Karpas-422 (cell line): ENCODE measurements around the gene ANKS1A. TPM values are rescaled to one million over a fixed set of nuclear protein-coding genes. Genes with fewer than 3 reads are reported as not detected.
A peak's percentile ranks its signal among the peaks of the same experiment; 100 is the strongest.

Experiments
- DNase-seq: peaks from one replicate; pipeline ENCODE4 v3.0.0-alpha.2; 2015
- H2AFZ ChIP-seq: fragments of 200-600 bp; sonication (generic); 2 replicates; pipeline ENCODE4 v1.6.1; 2014; ENCODE audit warnings: antibody characterized with exemption, low read length, mixed read lengths
- H3K27ac ChIP-seq: fragments of 200-600 bp; sonication (generic); 2 replicates; pipeline ENCODE4 v1.5.1; 2014; ENCODE audit warnings: mild to moderate bottlenecking, low read length, moderate library complexity
- H3K27me3 ChIP-seq: fragments of 200-600 bp; sonication (generic); 2 replicates; pipeline ENCODE4 v1.6.1; 2014; ENCODE audit warnings: low read length, mixed read lengths
- H3K36me3 ChIP-seq: fragments of 200-600 bp; sonication (generic); 2 replicates; pipeline ENCODE4 v1.6.1; 2014; ENCODE audit warnings: low read length, mixed read lengths; ENCODE audit not compliant: insufficient read depth
- H3K4me1 ChIP-seq: fragments of 200-600 bp; sonication (generic); 2 replicates; pipeline ENCODE4 v1.6.1; 2014; ENCODE audit warnings: mild to moderate bottlenecking, low read length, mixed read lengths
- H3K4me2 ChIP-seq: fragments of 200-600 bp; sonication (generic); 2 replicates; pipeline ENCODE4 v1.6.1; 2014; ENCODE audit warnings: low read length, low read depth, mild to moderate bottlenecking; ENCODE audit not compliant: poor library complexity, severe bottlenecking
- H3K4me3 ChIP-seq: fragments of 200-600 bp; sonication (generic); 2 replicates; pipeline ENCODE4 v1.5.1; 2014; ENCODE audit warnings: mild to moderate bottlenecking, antibody characterized with exemption, low read length, mixed read lengths
- H3K79me2 ChIP-seq: fragments of 200-600 bp; sonication (generic); 2 replicates; pipeline ENCODE4 v1.6.1; 2014; ENCODE audit warnings: mild to moderate bottlenecking, low read length, mixed read lengths
- H3K9ac ChIP-seq: fragments of 200-600 bp; sonication (generic); 2 replicates; pipeline ENCODE4 v1.6.0; 2014; ENCODE audit warnings: low read length
- H3K9me2 ChIP-seq: fragments of 200-600 bp; sonication (generic), shearing (Covaris generic); replicated peaks from 2 replicates; pipeline ENCODE4 v1.6.0; 2014; ENCODE audit warnings: mild to moderate bottlenecking, low read length, moderate library complexity; ENCODE audit not compliant: insufficient read depth
- H3K9me3 ChIP-seq: fragments of 300-700, 200-600 bp; sonication (generic); 2 replicates; pipeline ENCODE4 v1.6.1; 2014; ENCODE audit warnings: low read length, mixed read lengths
- H4K20me1 ChIP-seq: fragments of 200-600 bp; sonication (generic); 2 replicates; pipeline ENCODE4 v1.6.1; 2014; ENCODE audit warnings: mild to moderate bottlenecking, antibody characterized with exemption, low read length, low read depth; ENCODE audit not compliant: insufficient read depth
- total RNA-seq: library from RNA; depleted of rRNA; stranded (reverse); fragments of >200 nt; shearing (Covaris generic); gene quantifications from 2 replicates; pipeline ENCODE4 v1.2.3, GENCODE V29; 2014; ENCODE audit warnings: low replicate concordance

Gene ANKS1A
- total RNA-seq, 1 experiment from 2014 or later, result 7.0 TPM

DNA sequence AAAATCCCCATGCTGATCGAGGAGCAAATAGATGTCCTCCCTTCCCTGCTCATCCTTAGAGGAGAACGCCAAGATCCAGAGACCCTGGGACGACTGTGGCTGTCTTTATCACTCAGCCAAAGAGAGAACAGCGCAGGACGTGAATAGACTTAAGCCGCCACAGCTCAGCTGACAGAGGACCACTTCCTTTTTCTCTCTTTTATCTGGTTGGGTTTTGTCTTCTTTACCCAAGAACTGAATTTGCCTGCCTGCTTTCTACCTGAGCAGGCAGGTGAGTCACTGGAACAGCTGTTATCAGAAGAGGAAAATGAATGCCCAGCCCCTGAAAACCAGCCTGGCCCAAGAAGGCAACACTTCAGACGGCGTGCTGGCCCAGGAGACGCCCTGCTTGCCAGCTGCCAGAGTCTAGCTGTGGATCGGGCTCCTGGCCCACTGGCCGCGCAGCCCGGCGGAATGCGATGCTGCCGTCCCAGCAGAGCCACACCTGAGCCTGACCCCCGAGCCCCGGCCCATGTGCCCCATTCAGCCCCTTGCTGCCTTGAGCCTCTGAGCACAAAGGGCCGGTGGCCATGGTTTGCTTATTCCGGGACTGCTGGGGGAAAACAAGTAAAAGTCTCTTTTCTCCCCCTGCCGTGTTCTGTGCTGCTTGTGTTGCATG, 169.9 kb downstream of the ANKS1A start:
- no peak overlapping the region for H3K9ac ChIP-seq
- no peaks in the 10 kb centered on the region for H3K36me3 ChIP-seq
- no peak overlapping the region for H3K4me3 ChIP-seq
- H3K27me3 ChIP-seq, result no peaks in the 10 kb centered on the region
- no peaks in the 10 kb centered on the region for H3K79me2 ChIP-seq
- peak; percentile 67 for DNase-seq
- H2AFZ ChIP-seq, result no peak overlapping the region
- no peaks in the 10 kb centered on the region for H4K20me1 ChIP-seq
- no peak overlapping the region for H3K27ac ChIP-seq
- H3K9me2 ChIP-seq, result no peaks in the 10 kb centered on the region
- no peaks in the 10 kb centered on the region for H3K9me3 ChIP-seq
- peak overlapping the region; percentile 2 for H3K4me2 ChIP-seq
- peaks cover 11% of the 10 kb centered on the region for H3K4me1 ChIP-seq

DNA sequence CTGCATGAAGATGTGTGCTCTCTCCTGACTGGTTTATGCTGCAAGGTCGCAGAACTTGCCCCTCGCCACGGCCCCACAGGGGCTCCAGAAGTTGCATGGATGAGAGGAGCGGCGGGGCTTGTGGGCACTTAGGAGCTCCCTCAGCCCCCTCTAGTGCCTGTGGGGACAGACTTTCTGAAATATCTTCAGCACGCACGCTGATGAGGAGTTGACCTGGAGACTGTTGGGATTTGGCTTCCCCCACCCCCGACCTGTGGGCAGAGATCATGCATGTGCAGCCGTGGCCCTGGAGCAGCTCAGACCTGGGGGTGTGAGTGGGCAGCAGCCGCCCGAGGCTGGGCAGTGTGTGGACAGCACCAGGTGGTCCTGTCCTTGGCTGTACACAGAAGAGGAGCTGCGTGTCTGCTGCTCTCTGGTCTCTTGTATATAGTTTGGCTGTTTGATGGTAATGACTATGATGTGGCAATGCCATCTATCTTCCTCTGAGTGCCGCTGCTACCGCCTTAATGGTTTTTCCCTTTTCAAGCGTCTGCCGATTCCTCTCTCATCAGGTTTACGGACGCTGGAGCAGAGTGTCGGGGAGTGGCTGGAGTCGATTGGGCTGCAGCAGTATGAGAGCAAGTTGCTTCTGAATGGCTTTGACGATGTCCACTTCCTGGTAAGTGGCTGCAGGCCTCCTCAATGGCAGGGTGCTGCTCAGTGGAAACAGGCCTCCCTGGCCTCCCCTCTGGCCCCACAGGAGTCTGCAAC, 170.7 kb downstream of the ANKS1A start:
- Histone ChIP-seq H3K27ac (no peak overlapping the region), H2AFZ (no peak overlapping the region), H3K36me3 (no peaks in the 10 kb centered on the region), H3K4me2 (no peak overlapping the region), H3K4me3 (no peak overlapping the region), H3K9me2 (no peaks in the 10 kb centered on the region), H3K4me1 (peaks cover 11% of the 10 kb centered on the region), H4K20me1 (no peaks in the 10 kb centered on the region), H3K9me3 (no peaks in the 10 kb centered on the region), H3K9ac (no peak overlapping the region), H3K27me3 (no peaks in the 10 kb centered on the region), H3K79me2 (no peaks in the 10 kb centered on the region)
- no peak for DNase-seq

DNA sequence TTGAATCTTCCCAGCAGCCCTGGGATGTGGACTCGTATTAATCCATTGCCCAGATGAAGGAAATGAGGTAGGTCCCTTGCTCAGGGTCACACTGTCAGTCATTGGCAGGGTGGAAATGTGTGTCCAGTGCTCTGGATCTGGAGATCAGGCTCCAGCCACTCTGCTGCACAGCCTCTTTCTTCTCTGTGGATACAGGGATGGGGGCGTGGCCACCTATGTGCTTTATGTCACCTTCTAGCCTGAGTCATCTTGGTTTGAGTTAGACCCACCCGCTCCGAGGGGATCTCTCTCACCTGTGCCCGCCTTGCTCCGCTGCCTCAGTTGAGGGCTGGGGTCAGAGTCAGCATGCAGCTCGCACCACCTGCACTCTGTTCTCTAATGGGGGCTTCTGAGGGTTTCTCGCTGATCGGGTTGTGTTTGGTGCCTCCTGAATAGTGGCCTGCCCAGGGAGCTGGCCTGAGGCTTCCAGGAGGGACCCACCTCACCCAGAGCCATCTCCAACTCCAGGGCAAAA, 172.1 kb downstream of the ANKS1A start:
- no peak overlapping the region for H3K9ac ChIP-seq
- H3K9me3 ChIP-seq, result no peaks in the 10 kb centered on the region
- no peaks in the 10 kb centered on the region for H3K9me2 ChIP-seq
- no peaks in the 10 kb centered on the region for H3K27me3 ChIP-seq
- no peak overlapping the region for H2AFZ ChIP-seq
- peaks cover 11% of the 10 kb centered on the region for H3K4me1 ChIP-seq
- H3K4me3 ChIP-seq, result no peak overlapping the region
- no peaks in the 10 kb centered on the region for H3K36me3 ChIP-seq
- H4K20me1 ChIP-seq, result no peaks in the 10 kb centered on the region
- H3K4me2 ChIP-seq, result no peak overlapping the region
- DNase-seq, result no peak
- H3K27ac ChIP-seq, result no peak overlapping the region
- H3K79me2 ChIP-seq, result no peaks in the 10 kb centered on the region

- Histone ChIP-seq H2AFZ (no peak overlapping the region), H3K36me3 (no peaks in the 10 kb centered on the region), H3K4me3 (no peak overlapping the region), H3K27me3 (no peaks in the 10 kb centered on the region), H3K4me2 (no peak overlapping the region), H3K9me3 (no peaks in the 10 kb centered on the region), H3K9me2 (no peaks in the 10 kb centered on the region), H3K9ac (no peak overlapping the region), H4K20me1 (no peaks in the 10 kb centered on the region), H3K4me1 (peaks cover 14% of the 10 kb centered on the region), H3K27ac (no peak overlapping the region), H3K79me2 (no peaks in the 10 kb centered on the region)
- DNase-seq, result no peak
These were observed 172.8 kb downstream of the ANKS1A start for GRCh38 chr6:35061651-35062410.

DNA sequence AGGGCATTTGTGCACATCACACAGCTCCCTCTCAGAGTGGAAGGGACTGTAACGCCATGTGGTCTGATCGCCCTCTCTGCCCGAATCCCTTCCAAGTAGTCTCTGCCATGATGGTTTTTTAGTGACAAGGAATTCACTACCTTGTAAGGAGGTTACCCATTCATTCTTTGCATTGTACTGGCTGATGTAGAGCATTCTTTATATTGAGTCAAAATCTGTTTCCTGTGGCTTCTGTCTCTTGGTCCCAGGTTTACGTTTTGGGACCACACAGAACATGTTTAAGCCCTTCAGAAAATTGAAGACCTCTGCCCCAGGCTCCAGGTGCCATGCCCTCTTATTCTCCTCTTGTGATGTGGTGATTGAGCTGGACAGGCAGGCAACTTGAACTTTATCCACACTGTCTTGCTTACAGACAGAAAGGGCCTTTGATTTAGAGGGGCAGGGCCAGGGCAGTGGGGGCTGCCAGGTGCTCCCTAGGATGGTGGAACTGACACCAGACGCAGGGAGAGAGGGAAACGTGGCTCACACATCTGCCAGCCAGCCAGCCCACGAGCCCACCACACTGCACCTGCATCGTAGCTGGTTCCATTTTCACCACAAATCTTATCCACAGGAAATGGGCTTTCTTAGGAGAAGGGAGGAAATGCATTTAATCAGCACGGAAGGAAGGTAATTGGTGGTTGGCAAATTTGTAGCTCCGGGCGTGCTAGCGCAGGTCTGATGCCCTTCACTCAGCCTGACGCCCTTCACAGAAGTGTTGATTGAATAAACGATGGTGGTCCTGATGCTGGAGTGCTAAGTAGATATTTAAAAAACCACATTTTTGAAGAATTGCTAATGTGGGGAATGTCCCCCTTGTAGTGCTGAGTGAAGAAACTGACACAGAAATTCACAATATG, 173.9 kb downstream of the ANKS1A start:
- Histone ChIP-seq H3K27me3 (no peaks in the 10 kb centered on the region), H3K27ac (no peak overlapping the region), H3K36me3 (no peaks in the 10 kb centered on the region), H2AFZ (no peak overlapping the region), H3K4me1 (peaks cover 16% of the 10 kb centered on the region), H3K4me2 (no peak overlapping the region), H4K20me1 (no peaks in the 10 kb centered on the region), H3K79me2 (no peaks in the 10 kb centered on the region), H3K9me2 (no peaks in the 10 kb centered on the region), H3K4me3 (no peak overlapping the region), H3K9me3 (no peaks in the 10 kb centered on the region), H3K9ac (no peak overlapping the region)
- no peak for DNase-seq

- Histone ChIP-seq H2AFZ (no peak overlapping the region), H3K9ac (no peak overlapping the region)
These were observed 174.7 kb downstream of the ANKS1A start for GRCh38 chr6:35063701-35064280.

GRCh38 chr6:35064290-35064689, 175.2 kb downstream of the ANKS1A start:
- no peak overlapping the region for H3K4me3 ChIP-seq
- H2AFZ ChIP-seq, result no peak overlapping the region
- no peaks in the 10 kb centered on the region for H3K79me2 ChIP-seq
- H3K4me1 ChIP-seq, result peaks cover 5% of the 10 kb centered on the region; the same call in 1 of the 2 replicates
- H3K9ac ChIP-seq, result no peak overlapping the region
- H3K9me2 ChIP-seq, result no peaks in the 10 kb centered on the region
- H4K20me1 ChIP-seq, result no peaks in the 10 kb centered on the region
- H3K9me3 ChIP-seq, result no peaks in the 10 kb centered on the region
- no peaks in the 10 kb centered on the region for H3K27me3 ChIP-seq
- no peaks in the 10 kb centered on the region for H3K36me3 ChIP-seq
- no peak for DNase-seq
- H3K4me2 ChIP-seq, result no peak overlapping the region
- no peak overlapping the region for H3K27ac ChIP-seq

More at GRCh38 chr6:35063701-35064280, 174.7 kb downstream of the ANKS1A start:
- no peaks in the 10 kb centered on the region for H4K20me1 ChIP-seq
- H3K9me2 ChIP-seq, result no peaks in the 10 kb centered on the region
- no peaks in the 10 kb centered on the region for H3K79me2 ChIP-seq
- H3K36me3 ChIP-seq, result no peaks in the 10 kb centered on the region
- no peaks in the 10 kb centered on the region for H3K9me3 ChIP-seq
- H3K27me3 ChIP-seq, result no peaks in the 10 kb centered on the region
- no peak for DNase-seq
- no peak overlapping the region for H3K4me3 ChIP-seq
- no peak overlapping the region for H3K4me2 ChIP-seq
- H3K4me1 ChIP-seq, result peaks cover 10% of the 10 kb centered on the region
- H3K27ac ChIP-seq, result no peak overlapping the region
